SK-N-SH treated with all-trans-retinoic acid at 6 μM for 48 hours (cell line): ENCODE measurements around the gene CLEC11A.

Experiments used
- ARNTL ChIP-seq: fragments of 450-650 bp; formaldehyde crosslinking; IDR thresholded peaks from 2 replicates; pipeline ENCODE4 v1.5.0; 2020; ENCODE audit warnings: low read depth, mild to moderate bottlenecking, moderate library complexity, borderline replicate concordance
- BACH2 ChIP-seq: fragments of 250-450 bp; sonication (Bioruptor Pico); IDR thresholded peaks from 2 replicates; pipeline ENCODE4 v1.9.0; 2021; ENCODE audit warnings: mild to moderate bottlenecking, borderline replicate concordance
- CREB5 ChIP-seq: fragments of 250-450 bp; sonication (Bioruptor Pico); IDR thresholded peaks from 2 replicates; pipeline ENCODE4 v1.5.1; 2020; ENCODE audit warnings: low read depth, mild to moderate bottlenecking, moderate library complexity
- ISL1 ChIP-seq: fragments of 250-450 bp; sonication (Bioruptor Pico); IDR thresholded peaks from 2 replicates; pipeline ENCODE4 v2.1.2; 2022; ENCODE audit warnings: mild to moderate bottlenecking, moderate library complexity
- PATZ1 ChIP-seq: fragments of 250-450 bp; sonication (Bioruptor Pico); IDR thresholded peaks from 2 replicates; pipeline ENCODE4 v1.8.0; 2020; ENCODE audit warnings: mild to moderate bottlenecking, moderate library complexity, borderline replicate concordance
- SNAI2 ChIP-seq: fragments of 250-450 bp; sonication (Bioruptor Pico); IDR thresholded peaks from 2 replicates; pipeline ENCODE4 v1.5.0; 2020; ENCODE audit warnings: mild to moderate bottlenecking, moderate library complexity
- TCF4 ChIP-seq: fragments of 250-450 bp; sonication (Bioruptor Pico); IDR thresholded peaks from 2 replicates; pipeline ENCODE4 v1.8.0; 2021; ENCODE audit warnings: mild to moderate bottlenecking, moderate library complexity, borderline replicate concordance
- ZFP3 ChIP-seq: fragments of 250-450 bp; sonication (Bioruptor Pico); IDR thresholded peaks from 2 replicates; pipeline ENCODE4 v1.5.0; 2020; ENCODE audit warnings: mild to moderate bottlenecking, moderate library complexity
- ZFP30 ChIP-seq: fragments of 450-650 bp; formaldehyde crosslinking; IDR thresholded peaks from 2 replicates; pipeline ENCODE4 v1.5.0; 2022; ENCODE audit warnings: mild to moderate bottlenecking, moderate library complexity
- ZNF8 ChIP-seq: fragments of 450-650 bp; formaldehyde crosslinking; IDR thresholded peaks from 2 replicates; pipeline ENCODE4 v1.5.0; 2020; ENCODE audit warnings: mild to moderate bottlenecking, moderate library complexity
- TF ChIP-seq, protein P1 (sequence below): fragments of 250-450 bp; sonication (Bioruptor Pico); IDR thresholded peaks from 2 replicates; pipeline ENCODE4 v1.5.1; 2021; ENCODE audit warnings: mild to moderate bottlenecking, moderate library complexity
- TF ChIP-seq, protein P2 (sequence below): fragments of 250-450 bp; sonication (Bioruptor Pico); IDR thresholded peaks from 2 replicates; pipeline ENCODE4 v1.8.0; 2021; ENCODE audit warnings: low read depth, mild to moderate bottlenecking, moderate library complexity, borderline replicate concordance

DNA sequence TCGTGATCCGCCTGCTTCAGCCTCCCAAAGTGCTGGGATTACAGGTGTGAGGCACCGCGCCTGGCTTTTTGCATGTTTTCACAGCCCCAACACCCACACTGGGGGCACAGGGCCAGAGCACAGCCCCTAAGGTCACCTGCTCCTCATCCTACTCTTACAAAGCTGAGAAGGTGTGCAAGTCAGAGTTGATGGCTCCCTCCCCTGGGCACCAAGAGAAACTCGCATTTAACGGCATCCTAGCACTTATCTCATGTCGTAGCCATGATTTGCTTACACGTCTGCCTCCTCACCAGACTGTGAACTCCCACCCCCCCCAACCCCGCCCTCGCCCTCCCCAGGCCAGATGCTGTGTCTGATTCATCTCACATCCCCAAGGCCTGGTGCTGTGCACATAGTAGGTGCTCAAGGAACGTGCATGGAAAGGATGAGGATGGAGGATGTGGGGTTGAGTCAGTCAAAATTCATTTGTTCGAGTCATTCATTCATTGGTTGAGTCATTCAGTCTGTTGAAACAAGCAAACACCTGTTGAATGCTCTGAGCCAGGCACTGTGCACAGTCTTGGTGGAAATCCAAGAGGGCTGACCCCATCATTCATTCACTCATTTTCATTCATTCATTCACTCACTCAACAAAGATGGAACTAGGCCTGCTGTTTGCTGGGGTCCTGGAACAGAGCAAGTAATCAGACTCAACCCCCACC, 14.8 kb upstream of the CLEC11A start:
- no peak for TF ChIP-seq ISL1 (CRISPR knock-in tag)
- no peak for TF ChIP-seq ZFP3
- no peak for TF ChIP-seq TCF4 (CRISPR knock-in tag)
- no peak for TF ChIP-seq ARNTL (CRISPR knock-in tag)
- TF ChIP-seq ZFP30, result no peak
- TF ChIP-seq CREB5 (CRISPR knock-in tag), result no peak
- no peak for TF ChIP-seq BACH2 (CRISPR knock-in tag)
- TF ChIP-seq SNAI2 (CRISPR knock-in tag), result no peak
- TF ChIP-seq, protein P1, sequence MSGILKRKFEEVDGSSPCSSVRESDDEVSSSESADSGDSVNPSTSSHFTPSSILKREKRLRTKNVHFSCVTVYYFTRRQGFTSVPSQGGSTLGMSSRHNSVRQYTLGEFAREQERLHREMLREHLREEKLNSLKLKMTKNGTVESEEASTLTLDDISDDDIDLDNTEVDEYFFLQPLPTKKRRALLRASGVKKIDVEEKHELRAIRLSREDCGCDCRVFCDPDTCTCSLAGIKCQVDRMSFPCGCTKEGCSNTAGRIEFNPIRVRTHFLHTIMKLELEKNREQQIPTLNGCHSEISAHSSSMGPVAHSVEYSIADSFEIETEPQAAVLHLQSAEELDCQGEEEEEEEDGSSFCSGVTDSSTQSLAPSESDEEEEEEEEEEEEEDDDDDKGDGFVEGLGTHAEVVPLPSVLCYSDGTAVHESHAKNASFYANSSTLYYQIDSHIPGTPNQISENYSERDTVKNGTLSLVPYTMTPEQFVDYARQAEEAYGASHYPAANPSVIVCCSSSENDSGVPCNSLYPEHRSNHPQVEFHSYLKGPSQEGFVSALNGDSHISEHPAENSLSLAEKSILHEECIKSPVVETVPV (CRISPR knock-in tag), result no peak
- TF ChIP-seq, protein P2, sequence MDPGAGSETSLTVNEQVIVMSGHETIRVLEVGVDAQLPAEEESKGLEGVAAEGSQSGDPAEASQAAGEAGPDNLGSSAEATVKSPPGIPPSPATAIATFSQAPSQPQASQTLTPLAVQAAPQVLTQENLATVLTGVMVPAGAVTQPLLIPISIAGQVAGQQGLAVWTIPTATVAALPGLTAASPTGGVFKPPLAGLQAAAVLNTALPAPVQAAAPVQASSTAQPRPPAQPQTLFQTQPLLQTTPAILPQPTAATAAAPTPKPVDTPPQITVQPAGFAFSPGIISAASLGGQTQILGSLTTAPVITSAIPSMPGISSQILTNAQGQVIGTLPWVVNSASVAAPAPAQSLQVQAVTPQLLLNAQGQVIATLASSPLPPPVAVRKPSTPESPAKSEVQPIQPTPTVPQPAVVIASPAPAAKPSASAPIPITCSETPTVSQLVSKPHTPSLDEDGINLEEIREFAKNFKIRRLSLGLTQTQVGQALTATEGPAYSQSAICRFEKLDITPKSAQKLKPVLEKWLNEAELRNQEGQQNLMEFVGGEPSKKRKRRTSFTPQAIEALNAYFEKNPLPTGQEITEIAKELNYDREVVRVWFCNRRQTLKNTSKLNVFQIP, result no peak
- TF ChIP-seq ZNF8 (CRISPR knock-in tag), result no peak
- no peak for TF ChIP-seq PATZ1 (CRISPR knock-in tag)
